Kidney (tissue), 14 donors: ENCODE data around the gene BUB1. TPM values are rescaled to one million over a fixed set of nuclear protein-coding genes. Genes with fewer than 3 reads are reported as not detected.

ENCODE experiments used
- DNase-seq, 5 donors: peaks; one replicate each; pipeline ENCODE4 v3.0.0-alpha.2; 2013 to 2020
- FAIRE-seq: peaks from 2 replicates; lab custom pipeline; 2012; peaks lifted over from hg19 to GRCh38; lab: Jason Lieb, UNC
- H3K27ac ChIP-seq, 2 donors: one replicate each; pipeline ENCODE4 v1.7.0; 2013; ENCODE audit warnings: low read depth in 2 of 2, low read length in 2 of 2, inconsistent platforms in 1 of 2
- H3K27me3 ChIP-seq: one replicate; pipeline ENCODE4 v1.7.1; 2013; ENCODE audit warnings: low read length, inconsistent platforms; ENCODE audit not compliant: control insufficient read depth, insufficient read depth
- H3K36me3 ChIP-seq, 3 donors: one replicate each; pipeline versions ENCODE4 v1.7.0 to v1.7.1; 2013; ENCODE audit warnings: low read length in 3 of 3, control low read depth in 1 of 3, inconsistent platforms in 1 of 3; ENCODE audit not compliant: insufficient read depth in 3 of 3, control insufficient read depth in 2 of 3
- H3K4me1 ChIP-seq, 3 donors: one replicate each; pipeline versions ENCODE4 v1.7.0 to v1.7.1; 2013; ENCODE audit warnings: low read length in 3 of 3, inconsistent platforms in 1 of 3, low read depth in 1 of 3; ENCODE audit not compliant: control insufficient read depth in 2 of 3, insufficient read depth in 2 of 3
- H3K4me3 ChIP-seq, 3 donors: one replicate each; pipeline versions ENCODE4 v1.7.0 to v1.8.1; 2013; ENCODE audit warnings: low read length in 3 of 3, control low read depth in 1 of 3, inconsistent platforms in 1 of 3
- H3K9ac ChIP-seq, 3 donors: one replicate each; pipeline versions ENCODE4 v1.7.0 to v1.7.1; 2013; ENCODE audit warnings: low read length in 3 of 3, control low read depth in 1 of 3, inconsistent platforms in 1 of 3
- H3K9me3 ChIP-seq, 3 donors: one replicate each; pipeline versions ENCODE4 v1.7.0 to v1.7.1; 2013; ENCODE audit warnings: low read length in 3 of 3, control low read depth in 1 of 3, inconsistent platforms in 1 of 3; ENCODE audit not compliant: control insufficient read depth in 2 of 3, insufficient read depth in 1 of 3
- intact Hi-C: fragments of 100-400 bp; cut with DNase I; formaldehyde crosslinking; loops from one replicate; pipeline ENCODE4 v1.11.1; 2022
- polyA plus RNA-seq: library from polyadenylated mRNA; stranded (reverse); fragments of 350-450 nt; fragmentation: Illumina TruSeq; extraction: RNeasy Lipid Tissue Mini Kit (QIAGEN cat#74804); gene quantifications from one replicate; pipeline ENCODE4 v1.2.3, GENCODE V29; 2014; ENCODE audit warnings: low read depth, low replicate concordance; ENCODE audit not compliant: insufficient read depth
- total RNA-seq: library from RNA; stranded (reverse); fragmentation: NEBNext Ultra II Directional; extraction: Animal tissue kit (Norgen Biotek cat#: 25700); gene quantifications from one replicate; pipeline ENCODE4 v1.2.1, GENCODE V29; 2021
- TF ChIP-seq, protein P1 (sequence below): IDR thresholded peaks from 3 replicates; pipeline ENCODE4 v1.5.1; 2012; ENCODE audit warnings: mild to moderate bottlenecking, moderate library complexity, borderline replicate concordance; ENCODE audit not compliant: insufficient read depth; ENCODE audit errors: extremely low read depth
- donor health status: control.
- donor health status: control.
- donor health status: control.
- donor health status: control.
- donor health status: control.
- donor health status: DM: yes; HTN: yes; CAD: no.
- donor health status: Normal renal cell carcinoma (clear cell type).

The BUB1 gene
- total and polyA plus RNA-seq, 2 donors from 2014 or later = 0.15 to 1.8 TPM

DNA sequence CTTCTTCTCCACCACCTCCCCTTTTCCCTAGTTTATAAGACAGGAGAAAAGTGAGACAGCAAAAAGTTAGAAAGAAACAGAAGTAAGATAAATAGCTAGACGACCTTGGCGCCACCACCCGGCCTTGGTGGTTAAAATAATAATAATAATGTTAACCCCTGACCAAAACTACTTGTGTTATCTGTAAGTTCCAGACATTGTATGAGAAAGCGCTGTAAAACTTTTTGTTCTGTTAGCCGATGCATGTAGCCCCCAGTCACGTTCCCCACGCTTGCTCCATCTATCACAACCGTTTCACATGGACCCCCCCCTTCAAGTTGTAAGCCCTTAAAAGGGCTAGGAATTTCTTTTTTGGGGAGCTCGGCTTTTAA lies 1.5 kb upstream of the BUB1 start:
- H3K9ac ChIP-seq = peak overlapping the region in 1 of 3 donors; percentile 92
- peak overlapping the region in 1 of 3 donors; percentile 98 for H3K4me3 ChIP-seq
- FAIRE-seq = no peak
- no peaks in the 10 kb centered on the region for H3K9me3 ChIP-seq
- no peak overlapping the region for H3K27ac ChIP-seq
- no peaks in the 10 kb centered on the region for H3K27me3 ChIP-seq
- no peaks in the 10 kb centered on the region for H3K36me3 ChIP-seq
- intact Hi-C loops = no loop called here
- DNase-seq = peak in 4 of 5 donors; percentile 17 to 43 (median 32)
- H3K4me1 ChIP-seq = peaks cover 0 to 2% (median 0%) of the 10 kb centered on the region in 3 donors
- TF ChIP-seq, protein P1, sequence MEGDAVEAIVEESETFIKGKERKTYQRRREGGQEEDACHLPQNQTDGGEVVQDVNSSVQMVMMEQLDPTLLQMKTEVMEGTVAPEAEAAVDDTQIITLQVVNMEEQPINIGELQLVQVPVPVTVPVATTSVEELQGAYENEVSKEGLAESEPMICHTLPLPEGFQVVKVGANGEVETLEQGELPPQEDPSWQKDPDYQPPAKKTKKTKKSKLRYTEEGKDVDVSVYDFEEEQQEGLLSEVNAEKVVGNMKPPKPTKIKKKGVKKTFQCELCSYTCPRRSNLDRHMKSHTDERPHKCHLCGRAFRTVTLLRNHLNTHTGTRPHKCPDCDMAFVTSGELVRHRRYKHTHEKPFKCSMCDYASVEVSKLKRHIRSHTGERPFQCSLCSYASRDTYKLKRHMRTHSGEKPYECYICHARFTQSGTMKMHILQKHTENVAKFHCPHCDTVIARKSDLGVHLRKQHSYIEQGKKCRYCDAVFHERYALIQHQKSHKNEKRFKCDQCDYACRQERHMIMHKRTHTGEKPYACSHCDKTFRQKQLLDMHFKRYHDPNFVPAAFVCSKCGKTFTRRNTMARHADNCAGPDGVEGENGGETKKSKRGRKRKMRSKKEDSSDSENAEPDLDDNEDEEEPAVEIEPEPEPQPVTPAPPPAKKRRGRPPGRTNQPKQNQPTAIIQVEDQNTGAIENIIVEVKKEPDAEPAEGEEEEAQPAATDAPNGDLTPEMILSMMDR = no peak

DNA sequence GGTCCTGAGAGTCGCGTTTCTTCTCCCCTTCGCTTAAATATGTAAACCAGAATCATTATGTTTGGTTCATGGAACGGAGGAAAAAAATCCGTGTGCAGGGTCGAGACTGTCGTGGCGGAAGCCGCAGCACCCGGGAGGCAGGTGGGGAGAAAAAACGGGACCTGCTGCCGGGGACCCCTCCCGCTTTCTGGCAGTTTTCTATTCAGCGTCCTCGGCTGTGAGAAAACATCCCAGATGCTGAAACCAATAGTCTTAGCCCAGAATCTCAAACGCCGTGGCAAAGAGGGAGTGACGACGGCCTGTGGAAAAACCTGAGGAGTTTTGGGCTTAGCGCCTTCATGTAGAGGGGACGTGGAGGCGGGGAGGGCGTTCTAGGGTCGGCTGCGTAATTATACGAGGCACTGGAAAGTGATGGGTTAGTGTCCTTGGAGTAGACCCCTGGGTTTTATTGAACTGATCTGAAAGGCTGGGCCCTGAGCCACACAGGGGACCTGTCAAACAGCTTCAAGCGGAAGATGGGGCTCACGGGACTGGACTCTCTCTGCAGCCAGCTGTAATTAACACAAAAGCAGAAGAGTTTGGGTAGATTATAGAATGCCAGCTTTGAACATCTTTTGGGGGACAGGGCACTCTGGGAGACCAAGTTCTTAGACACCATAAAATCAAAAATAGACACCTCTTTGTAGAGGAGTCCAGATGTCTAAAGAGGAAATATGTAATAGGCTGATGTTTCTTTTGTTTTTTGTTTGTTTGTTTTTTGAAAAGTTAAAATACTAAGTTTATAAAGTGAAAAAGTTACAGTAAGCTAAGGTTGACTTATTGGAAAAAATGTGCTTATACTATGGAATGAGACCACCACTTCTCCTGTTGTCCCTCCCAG lies 834 bp upstream of the BUB1 start:
- Histone ChIP-seq H3K27me3 (no peaks in the 10 kb centered on the region), H3K4me3 (peak overlapping the region; percentile 87 to 98 (median 91)), H3K9me3 (no peaks in the 10 kb centered on the region), H3K4me1 (peaks cover 0 to 2% (median 0%) of the 10 kb centered on the region in 3 donors), H3K27ac (peak overlapping the region; percentile 80), H3K9ac (peak overlapping the region; percentile 52 to 92 (median 90)), H3K36me3 (no peaks in the 10 kb centered on the region)
- intact Hi-C loops = no loop called here
- DNase-seq (peak in 3 of 5 donors; percentile 26 to 69 (median 54)), FAIRE-seq (no peak)
- TF ChIP-seq, protein P1 = no peak

DNA sequence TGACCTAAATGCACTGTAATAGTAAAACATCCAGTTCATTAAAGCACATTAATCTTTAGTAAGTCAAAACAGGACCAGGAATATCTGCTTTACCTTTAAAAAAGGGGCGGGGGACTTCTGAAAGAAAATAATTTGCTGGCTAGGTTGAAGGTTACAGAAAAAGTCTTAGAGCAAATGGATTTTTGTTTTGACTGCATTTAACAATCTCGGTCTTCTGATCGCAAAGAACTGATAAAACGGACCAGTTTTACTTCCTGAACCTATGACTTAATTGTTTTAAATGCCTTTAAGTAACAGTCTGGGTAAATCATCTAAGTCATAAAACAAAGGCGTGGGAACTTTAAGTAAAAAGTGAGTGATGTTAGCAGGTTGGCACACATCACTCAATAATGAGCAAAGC lies 783 bp downstream of the BUB1 start:
- Histone ChIP-seq H3K36me3 (no peaks in the 10 kb centered on the region), H3K4me3 (peak overlapping the region in 1 of 3 donors; percentile 45), H3K4me1 (peaks cover 0 to 2% (median 0%) of the 10 kb centered on the region in 3 donors), H3K27me3 (no peaks in the 10 kb centered on the region), H3K27ac (no peak overlapping the region), H3K9ac (no peak overlapping the region), H3K9me3 (no peaks in the 10 kb centered on the region)
- TF ChIP-seq, protein P1 = no peak
- intact Hi-C loops = no loop called here
- no peak for DNase-seq
- FAIRE-seq = no peak
